Stimulated activated naive CD4-positive, alpha-beta T cell (primary cell): ENCODE measurements around the gene TP53I11.

Experiments
- DNase-seq, 6 experiments: peaks; one replicate each; lab custom pipeline; 2025; lab: John Stamatoyannopoulos, UW

The TP53I11 gene

GRCh38 chr11:44885065-44885810, 65.4 kb downstream of the TP53I11 start:
- no peak for DNase-seq

- DNase-seq, result no peak
Measured at GRCh38 chr11:44884056-44884455, 66.6 kb downstream of the TP53I11 start.

GRCh38 chr11:44883277-44883676, 67.4 kb downstream of the TP53I11 start:
- DNase-seq, result no peak
